Nephron progenitor cell (in vitro differentiated cells): Measurements from ENCODE around the gene C21orf91.
A peak's percentile ranks its signal among the peaks of the same experiment; 100 is the strongest.

Experiments
- DNase-seq: peaks from one replicate; pipeline ENCODE4 v3.0.0; 2021
- H3K27ac Mint-ChIP-seq: 2 replicates; pipeline ENCODE4 v1.8.0; 2021; ENCODE audit warnings: mild to moderate bottlenecking, moderate library complexity, mixed read lengths
- H3K27me3 Mint-ChIP-seq: 2 replicates; pipeline ENCODE4 v1.8.0; 2021; ENCODE audit warnings: mild to moderate bottlenecking, low read depth, mixed read lengths; ENCODE audit not compliant: poor library complexity
- H3K36me3 Mint-ChIP-seq: 2 replicates; pipeline ENCODE4 v1.8.0; 2021; ENCODE audit warnings: low read depth, mixed read lengths
- H3K4me1 Mint-ChIP-seq: 2 replicates; pipeline ENCODE4 v1.8.0; 2021; ENCODE audit warnings: mixed read lengths
- H3K4me3 Mint-ChIP-seq: 2 replicates; pipeline ENCODE4 v1.8.0; 2021; ENCODE audit warnings: mild to moderate bottlenecking, moderate library complexity, mixed read lengths
- H3K9me3 Mint-ChIP-seq: 2 replicates; pipeline ENCODE4 v1.8.0; 2021; ENCODE audit warnings: mild to moderate bottlenecking, moderate library complexity, mixed read lengths
- CTCF ChIP-seq: fragments of 200-600 bp; sonication (generic); IDR thresholded peaks from 2 replicates; pipeline ENCODE4 v1.5.0; 2021; ENCODE audit warnings: antibody characterized with exemption

The C21orf91 gene

GRCh38 chr21:17789656-17790055 lies 29.5 kb downstream of the C21orf91 start:
- H3K4me3 Mint-ChIP-seq, result no peak overlapping the region
- no peak for DNase-seq
- H3K27me3 Mint-ChIP-seq, result no peaks in the 10 kb centered on the region
- peaks cover 64% of the 10 kb centered on the region for H3K36me3 Mint-ChIP-seq
- TF ChIP-seq CTCF, result no peak
- no peaks in the 10 kb centered on the region for H3K9me3 Mint-ChIP-seq
- no peaks in the 10 kb centered on the region for H3K4me1 Mint-ChIP-seq
- H3K27ac Mint-ChIP-seq, result no peak overlapping the region

- TF ChIP-seq CTCF, result no peak
- Mint-ChIP-seq H3K27ac (no peak overlapping the region), H3K4me3 (no peak overlapping the region), H3K27me3 (no peaks in the 10 kb centered on the region), H3K9me3 (no peaks in the 10 kb centered on the region), H3K4me1 (no peaks in the 10 kb centered on the region), H3K36me3 (peaks cover 67% of the 10 kb centered on the region)
- no peak for DNase-seq
These were observed 30.1 kb downstream of the C21orf91 start for GRCh38 chr21:17789069-17789468.

GRCh38 chr21:17786851-17787181 lies 32.3 kb downstream of the C21orf91 start:
- no peak for DNase-seq
- Mint-ChIP-seq H3K4me1 (no peaks in the 10 kb centered on the region), H3K4me3 (no peak overlapping the region), H3K27me3 (peaks cover 2% of the 10 kb centered on the region), H3K9me3 (no peaks in the 10 kb centered on the region), H3K36me3 (peaks cover 77% of the 10 kb centered on the region), H3K27ac (peak overlapping the region; percentile 36)
- TF ChIP-seq CTCF, result no peak

- Mint-ChIP-seq H3K27ac (no peak overlapping the region), H3K36me3 (peaks cover 71% of the 10 kb centered on the region)
These were observed 32.9 kb downstream of the C21orf91 start for GRCh38 chr21:17786071-17786850.

GRCh38 chr21:17785403-17785788 lies 33.8 kb downstream of the C21orf91 start:
- no peak overlapping the region for H3K27ac Mint-ChIP-seq
- no peak overlapping the region for H3K4me3 Mint-ChIP-seq
- no peaks in the 10 kb centered on the region for H3K4me1 Mint-ChIP-seq
- H3K36me3 Mint-ChIP-seq, result peaks cover 70% of the 10 kb centered on the region
- peaks cover 2% of the 10 kb centered on the region for H3K27me3 Mint-ChIP-seq
- TF ChIP-seq CTCF, result no peak
- H3K9me3 Mint-ChIP-seq, result no peaks in the 10 kb centered on the region
- DNase-seq, result no peak

More at GRCh38 chr21:17786071-17786850, 32.9 kb downstream of the C21orf91 start:
- no peak for TF ChIP-seq CTCF
- DNase-seq, result no peak
- H3K27me3 Mint-ChIP-seq, result peaks cover 2% of the 10 kb centered on the region
- H3K4me1 Mint-ChIP-seq, result no peaks in the 10 kb centered on the region
- H3K4me3 Mint-ChIP-seq, result no peak overlapping the region
- H3K9me3 Mint-ChIP-seq, result no peaks in the 10 kb centered on the region
